Measurements from ENCODE around the gene HSP90AB1. TPM values are rescaled to one million over a fixed set of nuclear protein-coding genes. Genes with fewer than 3 reads are reported as not detected.

Gene HSP90AB1
- total RNA-seq, 4 donors from 2014 or later, result 556 to 669 (median 586) TPM

GRCh38 chr6:44272999-44273566 is 26.2 kb downstream of the HSP90AB1 start:
- WGBS, 2 donors, result 84 to 91% methylated on average over 21 to 23 of the region's 23 CpGs
- peaks cover 0 to 15% of the 10 kb centered on the region in 2 donors for H3K4me1 ChIP-seq
- intact Hi-C loops (cut with DNase I), result no loop called here
- no peak for TF ChIP-seq POLR2A (IDR thresholded peaks at IDR 0.05)
- no peak for TF ChIP-seq CTCF (IDR thresholded peaks at IDR 0.05)
- H3K4me3 ChIP-seq (replicated peaks in 1 of 3), result no peak overlapping the region
- peaks cover 10% of the 10 kb centered on the region for H3K27me3 ChIP-seq
- H3K9me3 ChIP-seq, result no peaks in the 10 kb centered on the region
- no peak for DNase-seq
- no peaks in the 10 kb centered on the region for H3K36me3 ChIP-seq
- no peak overlapping the region for H3K27ac ChIP-seq

DNA sequence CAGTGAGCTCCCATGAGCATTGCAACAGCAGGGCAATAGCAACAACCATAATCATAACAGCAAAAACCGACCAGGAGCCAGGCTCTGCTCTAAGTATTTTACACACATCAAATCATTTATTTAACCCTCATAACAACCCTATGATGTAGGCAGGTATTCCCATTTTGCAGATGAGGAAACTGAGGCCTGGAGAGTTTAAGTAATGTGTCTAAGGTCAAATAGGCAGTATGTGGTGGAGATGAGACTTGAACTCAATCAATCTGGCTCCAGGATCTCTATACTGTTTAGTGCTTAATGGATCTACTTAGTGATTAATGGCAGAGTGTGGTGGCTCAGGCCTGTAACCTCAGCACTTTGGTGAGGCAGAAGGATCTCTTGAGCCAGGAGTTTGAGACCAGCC is 26.7 kb downstream of the HSP90AB1 start:
- H3K27me3 ChIP-seq, result peaks cover 10% of the 10 kb centered on the region
- WGBS, 2 donors, result 72 to 89% methylated on average over 1 of the region's 1 CpG
- intact Hi-C loops (cut with DNase I), result no loop called here

GRCh38 chr6:44275271-44275748 is 28.4 kb downstream of the HSP90AB1 start:
- intact Hi-C loops (cut with DNase I), result no loop called here
- peaks cover 0 to 12% of the 10 kb centered on the region in 2 donors for H3K4me1 ChIP-seq
- H3K9me3 ChIP-seq, result no peaks in the 10 kb centered on the region
- H3K36me3 ChIP-seq, result no peaks in the 10 kb centered on the region
- H3K27me3 ChIP-seq, result peaks cover 10% of the 10 kb centered on the region
- TF ChIP-seq CTCF (IDR thresholded peaks at IDR 0.05), result no peak
- no peak for TF ChIP-seq POLR2A (IDR thresholded peaks at IDR 0.05)
- H3K4me3 ChIP-seq (replicated peaks in 1 of 3), result no peak overlapping the region
- H3K27ac ChIP-seq, result no peak overlapping the region
- DNase-seq, result no peak
- 82 to 86% methylated on average over 46 to 55 of the region's 59 CpGs for WGBS, 2 donors

More for the DNA sequence above, 26.7 kb downstream of the HSP90AB1 start:
- no peak overlapping the region for H3K27ac ChIP-seq
- no peaks in the 10 kb centered on the region for H3K36me3 ChIP-seq
- peaks cover 0 to 15% of the 10 kb centered on the region in 2 donors for H3K4me1 ChIP-seq
- no peak for TF ChIP-seq CTCF (IDR thresholded peaks at IDR 0.05)
- TF ChIP-seq POLR2A (IDR thresholded peaks at IDR 0.05), result no peak
- H3K4me3 ChIP-seq (replicated peaks in 1 of 3), result no peak overlapping the region
- no peaks in the 10 kb centered on the region for H3K9me3 ChIP-seq
- DNase-seq, result no peak

DNA sequence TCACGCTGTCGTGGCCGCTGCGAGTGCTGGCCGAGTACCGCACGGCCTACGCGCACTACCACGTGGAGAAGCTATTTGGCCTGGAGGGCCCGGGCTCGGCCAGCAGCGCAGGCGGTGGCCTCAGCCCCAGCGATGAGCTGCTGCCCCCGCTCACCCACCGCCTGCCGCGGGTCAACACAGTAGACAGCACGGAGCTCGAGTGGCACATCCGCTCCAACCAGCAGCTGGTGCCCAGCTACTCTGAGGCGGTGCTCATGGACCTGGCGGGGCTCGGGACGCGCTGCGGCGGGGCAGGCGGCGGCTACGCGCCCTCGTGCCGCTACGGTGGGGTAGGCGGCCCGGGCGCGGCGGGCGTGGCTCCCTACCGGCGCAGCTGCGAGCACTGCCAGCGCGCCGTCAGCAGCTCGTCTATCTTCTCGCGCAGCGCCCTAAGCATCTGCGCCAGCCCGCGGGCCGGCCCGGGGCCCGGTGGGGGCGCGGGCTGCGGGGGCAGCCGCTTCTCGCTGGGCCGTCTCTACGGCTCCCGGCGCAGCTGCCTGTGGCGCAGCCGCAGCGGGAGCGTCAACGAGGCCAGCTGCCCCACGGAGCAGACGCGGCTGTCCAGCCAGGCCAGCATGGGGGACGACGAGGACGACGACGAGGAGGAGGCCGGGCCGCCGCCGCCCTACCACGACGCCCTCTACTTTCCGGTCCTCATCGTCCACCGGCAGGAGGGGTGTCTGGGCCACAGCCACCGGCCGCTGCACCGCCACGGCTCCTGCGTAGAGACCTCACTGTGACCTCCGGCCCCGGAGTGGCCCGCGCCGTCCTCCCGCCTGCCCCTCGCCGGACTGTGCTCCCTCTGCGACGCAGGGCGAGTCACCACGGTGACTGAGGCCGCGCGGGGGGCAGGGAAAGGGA is 29.1 kb downstream of the HSP90AB1 start:
- Histone ChIP-seq H3K4me3 (replicated peaks in 1 of 3) (peak overlapping the region in 1 of 3 donors; percentile 21), H3K27ac (no peak overlapping the region), H3K36me3 (no peaks in the 10 kb centered on the region), H3K27me3 (peaks cover 10% of the 10 kb centered on the region), H3K4me1 (peaks cover 0 to 9% of the 10 kb centered on the region in 2 donors), H3K9me3 (no peaks in the 10 kb centered on the region)
- intact Hi-C loops (cut with DNase I), result no loop called here
- no peak for TF ChIP-seq CTCF (IDR thresholded peaks at IDR 0.05)
- no peak for TF ChIP-seq POLR2A (IDR thresholded peaks at IDR 0.05)
- peak; percentile 20 to 24 for DNase-seq
- 23% methylated on average over 16 of the region's 109 CpGs; no CpG with 5 or more reads in 1 of the 2 donors for WGBS, 2 donors
